T-helper 17 cell (primary cell): ENCODE results near the gene PPP3CA. TPM values are rescaled to one million over a fixed set of nuclear protein-coding genes. Genes with fewer than 3 reads are reported as not detected.

Source experiments
- ATAC-seq: fragments of 150-1000 bp; cut with Tn5 transposase; 2 replicates; pipeline ENCODE4 v1.10.0; 2021; ENCODE audit warnings: mild to moderate bottlenecking, moderate library complexity
- DNase-seq, 3 donors: peaks; one replicate each; pipeline versions ENCODE4 v3.0.0 to v3.0.0-alpha.2; 2020 to 2021
- H3K9me3 ChIP-seq: one replicate; pipeline ENCODE4 v1.7.0; 2013; ENCODE audit warnings: low read length, mild to moderate bottlenecking; ENCODE audit not compliant: control insufficient read depth, poor library complexity, severe bottlenecking
- H3K27ac Mint-ChIP-seq: one replicate; pipeline ENCODE4 v1.8.0; 2022; ENCODE audit warnings: mild to moderate bottlenecking, moderate library complexity, mixed read lengths
- H3K27me3 Mint-ChIP-seq: one replicate; pipeline ENCODE4 v1.8.0; 2022; ENCODE audit warnings: mixed read lengths
- H3K36me3 Mint-ChIP-seq: one replicate; pipeline ENCODE4 v1.8.0; 2022; ENCODE audit warnings: low read depth, mixed read lengths
- H3K4me1 Mint-ChIP-seq: one replicate; pipeline ENCODE4 v1.8.0; 2022; ENCODE audit warnings: mild to moderate bottlenecking, mixed read lengths
- H3K4me3 Mint-ChIP-seq: one replicate; pipeline ENCODE4 v1.8.0; 2022; ENCODE audit warnings: mild to moderate bottlenecking, moderate library complexity, mixed read lengths
- total RNA-seq, 4 donors: library from RNA in 2 of 4; stranded (reverse) in 2 of 4; gene quantifications; one replicate each; pipeline ENCODE4 v1.2.3 and lab custom pipeline; 2022 to 2026

The PPP3CA gene
- total RNA-seq, 2 donors from 2014 or later: 28.4 to 36.9 TPM

GRCh38 chr4:101322743-101323142 lies 24.6 kb downstream of the PPP3CA start:
- ATAC-seq (no peak), DNase-seq (no peak)
- no peaks in the 10 kb centered on the region for H3K9me3 ChIP-seq
- H3K27me3 Mint-ChIP-seq: no peaks in the 10 kb centered on the region
- H3K27ac Mint-ChIP-seq: no peak overlapping the region
- no peaks in the 10 kb centered on the region for H3K36me3 Mint-ChIP-seq
- peaks cover 33% of the 10 kb centered on the region for H3K4me1 Mint-ChIP-seq
- H3K4me3 Mint-ChIP-seq: no peak overlapping the region

GRCh38 chr4:101321481-101322042 lies 25.8 kb downstream of the PPP3CA start:
- H3K27me3 Mint-ChIP-seq: no peaks in the 10 kb centered on the region
- H3K4me3 Mint-ChIP-seq: no peak overlapping the region
- no peaks in the 10 kb centered on the region for H3K36me3 Mint-ChIP-seq
- no peaks in the 10 kb centered on the region for H3K9me3 ChIP-seq
- ATAC-seq: no peak
- H3K4me1 Mint-ChIP-seq: peaks cover 32% of the 10 kb centered on the region
- no peak for DNase-seq
- H3K27ac Mint-ChIP-seq: no peak overlapping the region

GRCh38 chr4:101315786-101316185 lies 31.5 kb downstream of the PPP3CA start:
- Mint-ChIP-seq H3K27ac (no peak overlapping the region), H3K4me1 (peaks cover 15% of the 10 kb centered on the region), H3K4me3 (no peak overlapping the region), H3K27me3 (no peaks in the 10 kb centered on the region), H3K36me3 (no peaks in the 10 kb centered on the region)
- H3K9me3 ChIP-seq: no peaks in the 10 kb centered on the region
- DNase-seq (no peak), ATAC-seq (no peak)

- ATAC-seq (no peak), DNase-seq (no peak)
- Mint-ChIP-seq H3K36me3 (no peaks in the 10 kb centered on the region), H3K27me3 (no peaks in the 10 kb centered on the region), H3K4me1 (peaks cover 14% of the 10 kb centered on the region), H3K4me3 (no peak overlapping the region), H3K27ac (no peak overlapping the region)
- H3K9me3 ChIP-seq: no peaks in the 10 kb centered on the region
Measured at GRCh38 chr4:101315041-101315440, 32.3 kb downstream of the PPP3CA start.

GRCh38 chr4:101309925-101310324 lies 37.4 kb downstream of the PPP3CA start:
- Mint-ChIP-seq H3K36me3 (no peaks in the 10 kb centered on the region), H3K4me1 (peaks cover 25% of the 10 kb centered on the region), H3K4me3 (no peak overlapping the region), H3K27ac (no peak overlapping the region), H3K27me3 (no peaks in the 10 kb centered on the region)
- H3K9me3 ChIP-seq: no peaks in the 10 kb centered on the region
- DNase-seq (no peak), ATAC-seq (no peak)

GRCh38 chr4:101307899-101308298 lies 39.4 kb downstream of the PPP3CA start:
- H3K27ac Mint-ChIP-seq: no peak overlapping the region
- ATAC-seq (no peak), DNase-seq (no peak)
- H3K36me3 Mint-ChIP-seq: no peaks in the 10 kb centered on the region
- no peak overlapping the region for H3K4me3 Mint-ChIP-seq
- no peaks in the 10 kb centered on the region for H3K9me3 ChIP-seq
- H3K4me1 Mint-ChIP-seq: peaks cover 25% of the 10 kb centered on the region
- no peaks in the 10 kb centered on the region for H3K27me3 Mint-ChIP-seq

- H3K27ac Mint-ChIP-seq: peak overlapping the region; percentile 59
- no peak for ATAC-seq
- no peaks in the 10 kb centered on the region for H3K36me3 Mint-ChIP-seq
- DNase-seq: no peak
- peaks cover 24% of the 10 kb centered on the region for H3K4me1 Mint-ChIP-seq
- H3K27me3 Mint-ChIP-seq: no peaks in the 10 kb centered on the region
- peak overlapping the region; percentile 82 for H3K4me3 Mint-ChIP-seq
- no peaks in the 10 kb centered on the region for H3K9me3 ChIP-seq
Measured at GRCh38 chr4:101306764-101307615, 40.3 kb downstream of the PPP3CA start.

GRCh38 chr4:101306225-101306624 lies 41.1 kb downstream of the PPP3CA start:
- ATAC-seq: peak; percentile 57
- H3K4me1 Mint-ChIP-seq: peaks cover 21% of the 10 kb centered on the region
- H3K36me3 Mint-ChIP-seq: no peaks in the 10 kb centered on the region
- H3K27me3 Mint-ChIP-seq: no peaks in the 10 kb centered on the region
- H3K9me3 ChIP-seq: no peaks in the 10 kb centered on the region
- peak overlapping the region; percentile 59 for H3K27ac Mint-ChIP-seq
- no peak for DNase-seq
- peak overlapping the region; percentile 82 for H3K4me3 Mint-ChIP-seq

- Mint-ChIP-seq H3K4me3 (no peak overlapping the region), H3K27ac (peak overlapping the region; percentile 47), H3K36me3 (no peaks in the 10 kb centered on the region), H3K27me3 (no peaks in the 10 kb centered on the region), H3K4me1 (peaks cover 26% of the 10 kb centered on the region)
- no peaks in the 10 kb centered on the region for H3K9me3 ChIP-seq
- ATAC-seq: no peak
- no peak for DNase-seq
Measured at GRCh38 chr4:101304916-101305315, 42.4 kb downstream of the PPP3CA start.

GRCh38 chr4:101299899-101300540 lies 47.3 kb downstream of the PPP3CA start:
- H3K4me1 Mint-ChIP-seq: peaks cover 17% of the 10 kb centered on the region
- no peak overlapping the region for H3K27ac Mint-ChIP-seq
- H3K9me3 ChIP-seq: no peaks in the 10 kb centered on the region
- H3K36me3 Mint-ChIP-seq: no peaks in the 10 kb centered on the region
- no peak overlapping the region for H3K4me3 Mint-ChIP-seq
- no peaks in the 10 kb centered on the region for H3K27me3 Mint-ChIP-seq
- peak; percentile 73 for ATAC-seq
- DNase-seq: no peak

GRCh38 chr4:101299021-101299420 lies 48.3 kb downstream of the PPP3CA start:
- H3K27me3 Mint-ChIP-seq: no peaks in the 10 kb centered on the region
- H3K9me3 ChIP-seq: no peaks in the 10 kb centered on the region
- ATAC-seq (no peak), DNase-seq (no peak)
- no peak overlapping the region for H3K4me3 Mint-ChIP-seq
- no peaks in the 10 kb centered on the region for H3K36me3 Mint-ChIP-seq
- H3K27ac Mint-ChIP-seq: no peak overlapping the region
- H3K4me1 Mint-ChIP-seq: peaks cover 14% of the 10 kb centered on the region

- Mint-ChIP-seq H3K27ac (no peak overlapping the region), H3K4me3 (no peak overlapping the region), H3K27me3 (no peaks in the 10 kb centered on the region), H3K4me1 (peaks cover 30% of the 10 kb centered on the region), H3K36me3 (no peaks in the 10 kb centered on the region)
- DNase-seq (no peak), ATAC-seq (no peak)
- H3K9me3 ChIP-seq: no peaks in the 10 kb centered on the region
Measured at GRCh38 chr4:101295691-101296090, 51.6 kb downstream of the PPP3CA start.

- peaks cover 33% of the 10 kb centered on the region for H3K4me1 Mint-ChIP-seq
- H3K27me3 Mint-ChIP-seq: no peaks in the 10 kb centered on the region
Measured at GRCh38 chr4:101294597-101294996, 52.7 kb downstream of the PPP3CA start.

More at GRCh38 chr4:101294597-101294996, 52.7 kb downstream of the PPP3CA start:
- no peaks in the 10 kb centered on the region for H3K9me3 ChIP-seq
- H3K4me3 Mint-ChIP-seq: no peak overlapping the region
- no peak for ATAC-seq
- DNase-seq: no peak
- no peak overlapping the region for H3K27ac Mint-ChIP-seq
- no peaks in the 10 kb centered on the region for H3K36me3 Mint-ChIP-seq
